GM18907 (cell line): ENCODE measurements around the gene LHX3.

Experiments used
- ATAC-seq: cut with Tn5 transposase; IDR thresholded peaks from one replicate; pipeline ENCODE4 v1.9.1; 2021; ENCODE audit warnings: mild to moderate bottlenecking, moderate library complexity; ENCODE audit not compliant: unreplicated experiment

The LHX3 gene

GRCh38 chr9:136179101-136179616 lies 25.8 kb downstream of the LHX3 start:
- ATAC-seq: no peak

- ATAC-seq: no peak
Measured at GRCh38 chr9:136178773-136179075, 26.2 kb downstream of the LHX3 start.

GRCh38 chr9:136178061-136178772 lies 26.7 kb downstream of the LHX3 start:
- no peak for ATAC-seq

GRCh38 chr9:136177224-136177623 lies 27.7 kb downstream of the LHX3 start:
- ATAC-seq: no peak

GRCh38 chr9:136175616-136176197 lies 29.2 kb downstream of the LHX3 start:
- ATAC-seq: no peak

- no peak for ATAC-seq
Measured at GRCh38 chr9:136174779-136175615, 29.9 kb downstream of the LHX3 start.

GRCh38 chr9:136173648-136174290 lies 31.2 kb downstream of the LHX3 start:
- no peak for ATAC-seq

GRCh38 chr9:136172412-136173079 lies 32.4 kb downstream of the LHX3 start:
- ATAC-seq: no peak

GRCh38 chr9:136171801-136172411 lies 33.0 kb downstream of the LHX3 start:
- ATAC-seq: no peak

GRCh38 chr9:136171009-136171800 lies 33.7 kb downstream of the LHX3 start:
- no peak for ATAC-seq

GRCh38 chr9:136170006-136170901 lies 34.7 kb downstream of the LHX3 start:
- ATAC-seq: no peak

GRCh38 chr9:136169495-136169894 lies 35.4 kb downstream of the LHX3 start:
- ATAC-seq: no peak

- no peak for ATAC-seq
Measured at GRCh38 chr9:136163248-136163850, 41.6 kb downstream of the LHX3 start.

GRCh38 chr9:136160995-136161610 lies 43.8 kb downstream of the LHX3 start:
- no peak for ATAC-seq

- no peak for ATAC-seq
Measured at GRCh38 chr9:136160381-136160841, 44.5 kb downstream of the LHX3 start.

GRCh38 chr9:136159851-136160250 lies 45.1 kb downstream of the LHX3 start:
- no peak for ATAC-seq

GRCh38 chr9:136157477-136158265 lies 47.3 kb downstream of the LHX3 start:
- no peak for ATAC-seq
